ENCODE data around the gene ERBB2.

The ERBB2 gene

GRCh38 chr17:39674702-39675389 lies 25.0 kb upstream of the ERBB2 start:
- Histone ChIP-seq H4K20me1 (ENCODE audit: insufficient read depth) (no peaks in the 10 kb centered on the region), H3K4me1 (ENCODE audit: low read depth, poor library complexity, severe bottlenecking) (no peaks in the 10 kb centered on the region), H3K27ac (no peak overlapping the region)

GRCh38 chr17:39675390-39676082 lies 24.3 kb upstream of the ERBB2 start:
- Histone ChIP-seq H3K27ac (no peak overlapping the region), H3K4me2 (no peak overlapping the region), H3K36me3 (ENCODE audit: insufficient read depth) (no peaks in the 10 kb centered on the region), H3K9ac (no peak overlapping the region), H3K79me2 (ENCODE audit: insufficient read depth, low read depth) (no peaks in the 10 kb centered on the region), H4K20me1 (ENCODE audit: insufficient read depth) (no peaks in the 10 kb centered on the region), H3K4me3 (IDR thresholded peaks at IDR 0.05; ENCODE audit: insufficient read depth, low read depth, low read length) (no peak overlapping the region), H3K4me1 (ENCODE audit: low read depth, poor library complexity, severe bottlenecking) (no peaks in the 10 kb centered on the region), H3K27me3 (ENCODE audit: insufficient read depth, low read depth) (no peaks in the 10 kb centered on the region), H2AFZ (ENCODE audit: low read depth) (no peak overlapping the region)
- TF ChIP-seq CTCF (conservative IDR thresholded peaks at IDR 0.05; ENCODE audit: low read depth, low read length), result no peak

More at GRCh38 chr17:39674702-39675389, 25.0 kb upstream of the ERBB2 start:
- Histone ChIP-seq H2AFZ (ENCODE audit: low read depth) (no peak overlapping the region), H3K9ac (no peak overlapping the region), H3K4me2 (no peak overlapping the region), H3K4me3 (IDR thresholded peaks at IDR 0.05; ENCODE audit: insufficient read depth, low read depth, low read length) (no peak overlapping the region), H3K27me3 (ENCODE audit: insufficient read depth, low read depth) (no peaks in the 10 kb centered on the region), H3K79me2 (ENCODE audit: insufficient read depth, low read depth) (no peaks in the 10 kb centered on the region), H3K36me3 (ENCODE audit: insufficient read depth) (no peaks in the 10 kb centered on the region)
- TF ChIP-seq CTCF (conservative IDR thresholded peaks at IDR 0.05; ENCODE audit: low read depth, low read length), result no peak

DNA sequence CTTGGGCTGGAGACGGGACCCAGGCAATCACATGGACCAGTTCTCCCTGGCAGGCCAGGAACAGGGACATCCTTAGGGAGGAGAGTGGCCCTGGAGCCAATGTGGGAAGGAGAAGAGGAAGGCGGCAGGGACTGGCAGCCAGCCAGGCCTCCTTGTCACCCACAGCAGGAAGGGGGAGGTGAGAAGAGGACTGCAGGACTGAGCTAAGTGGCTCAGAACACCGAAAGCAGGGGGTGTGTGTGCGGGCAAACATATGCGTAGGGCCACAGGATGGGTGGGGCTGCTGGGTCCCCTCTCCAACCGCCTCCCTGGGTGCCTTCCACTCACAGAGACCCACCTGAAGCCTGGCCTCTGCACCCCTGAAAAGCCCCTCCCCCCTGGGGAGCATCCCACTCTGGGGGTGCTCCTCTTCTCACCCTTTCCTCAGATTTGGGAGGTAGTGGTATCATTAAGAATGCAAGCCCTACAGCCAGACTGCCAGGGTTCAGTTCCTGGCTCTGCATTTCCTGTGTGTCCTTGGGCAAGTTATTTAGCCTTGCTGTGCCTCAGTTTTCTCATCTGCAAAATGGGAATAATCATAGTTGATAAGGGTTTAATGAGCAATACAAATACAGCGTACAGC lies 23.6 kb upstream of the ERBB2 start:
- Histone ChIP-seq H3K36me3 (ENCODE audit: insufficient read depth) (no peaks in the 10 kb centered on the region), H3K4me2 (no peak overlapping the region), H3K79me2 (ENCODE audit: insufficient read depth, low read depth) (no peaks in the 10 kb centered on the region), H3K4me1 (ENCODE audit: low read depth, poor library complexity, severe bottlenecking) (no peaks in the 10 kb centered on the region), H3K27me3 (ENCODE audit: insufficient read depth, low read depth) (no peaks in the 10 kb centered on the region), H3K27ac (no peak overlapping the region), H3K4me3 (IDR thresholded peaks at IDR 0.05; ENCODE audit: insufficient read depth, low read depth, low read length) (no peak overlapping the region), H2AFZ (ENCODE audit: low read depth) (no peak overlapping the region), H4K20me1 (ENCODE audit: insufficient read depth) (no peaks in the 10 kb centered on the region), H3K9ac (no peak overlapping the region)
- no peak for TF ChIP-seq CTCF (conservative IDR thresholded peaks at IDR 0.05; ENCODE audit: low read depth, low read length)

- no peaks in the 10 kb centered on the region for H3K79me2 ChIP-seq (ENCODE audit: insufficient read depth, low read depth)
- H4K20me1 ChIP-seq (ENCODE audit: insufficient read depth), result no peaks in the 10 kb centered on the region
- no peaks in the 10 kb centered on the region for H3K36me3 ChIP-seq (ENCODE audit: insufficient read depth)
- H3K9ac ChIP-seq, result no peak overlapping the region
- no peak overlapping the region for H3K27ac ChIP-seq
- H2AFZ ChIP-seq (ENCODE audit: low read depth), result no peak overlapping the region
- H3K4me2 ChIP-seq, result no peak overlapping the region
- H3K4me1 ChIP-seq (ENCODE audit: low read depth, poor library complexity, severe bottlenecking), result no peaks in the 10 kb centered on the region
- no peak for TF ChIP-seq CTCF (conservative IDR thresholded peaks at IDR 0.05; ENCODE audit: low read depth, low read length)
- no peaks in the 10 kb centered on the region for H3K27me3 ChIP-seq (ENCODE audit: insufficient read depth, low read depth)
- no peak overlapping the region for H3K4me3 ChIP-seq (IDR thresholded peaks at IDR 0.05; ENCODE audit: insufficient read depth, low read depth, low read length)
These were observed 22.8 kb upstream of the ERBB2 start for GRCh38 chr17:39677072-39677471.
